Subcutaneous adipose tissue (tissue), 4 donors: ENCODE results near the gene TBCD. TPM values are rescaled to one million over a fixed set of nuclear protein-coding genes. Genes with fewer than 3 reads are reported as not detected.

Experiments
- CTCF ChIP-seq: fragments of 450-650 bp; IDR thresholded peaks from one replicate; pipeline ENCODE4 v1.5.1; 2016; ENCODE audit warnings: low read depth, mild to moderate bottlenecking, control low read depth, antibody characterized with exemption, moderate library complexity
- total RNA-seq, 4 donors: library from RNA; depleted of rRNA; stranded (reverse); fragments of >200 nt; gene quantifications; one replicate each; pipeline ENCODE4 v1.1.0, GENCODE V29; 2016

The TBCD gene
- total RNA-seq, 4 donors from 2014 or later: 36.5 to 103 (median 54.7) TPM

- TF ChIP-seq CTCF: no peak
Measured at GRCh38 chr17:82861393-82861775, 109.5 kb downstream of the TBCD start.

GRCh38 chr17:82862191-82862590, 110.3 kb downstream of the TBCD start:
- TF ChIP-seq CTCF: no peak

- no peak for TF ChIP-seq CTCF
Measured at GRCh38 chr17:82862737-82863382, 111.0 kb downstream of the TBCD start.

- TF ChIP-seq CTCF: no peak
Measured at GRCh38 chr17:82863383-82863940, 111.6 kb downstream of the TBCD start.

- TF ChIP-seq CTCF: no peak
Measured at GRCh38 chr17:82863941-82864712, 112.3 kb downstream of the TBCD start.

DNA sequence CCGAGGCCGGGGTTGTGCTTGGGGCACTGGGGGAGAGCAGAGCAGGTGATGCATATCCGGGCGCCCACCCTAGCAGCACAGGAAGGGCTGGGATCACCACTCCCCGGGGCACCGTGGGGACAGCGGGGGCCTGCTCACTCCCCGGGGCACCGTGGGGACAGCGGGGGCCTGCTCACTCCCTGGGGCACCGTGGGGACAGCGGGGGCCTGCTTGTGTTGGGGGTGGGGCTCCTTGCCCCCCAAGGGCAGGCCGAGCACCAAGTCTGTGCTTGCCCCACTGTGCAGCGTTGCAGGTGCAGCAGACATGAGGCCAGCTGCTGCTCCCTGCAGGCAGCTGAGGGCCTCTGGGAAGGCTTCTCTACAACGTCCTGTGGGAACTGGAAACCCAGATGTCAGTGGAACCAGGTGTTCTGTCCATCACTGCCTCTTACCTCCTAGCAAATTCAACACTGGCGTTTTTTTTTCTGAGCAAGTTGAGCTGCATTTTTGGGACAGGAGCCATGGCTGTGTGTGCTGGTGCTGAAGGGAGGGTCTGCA, 112.9 kb downstream of the TBCD start:
- no peak for TF ChIP-seq CTCF

- TF ChIP-seq CTCF: no peak
Measured at GRCh38 chr17:82865274-82865673, 113.4 kb downstream of the TBCD start.
